Esophagus squamous epithelium (tissue), 5 donors: ENCODE data around the gene PRPF4. TPM values are rescaled to one million over a fixed set of nuclear protein-coding genes. Genes with fewer than 3 reads are reported as not detected.

Experiments
- DNase-seq: peaks from one replicate; lab custom pipeline; 2025; lab: John Stamatoyannopoulos, UW
- H3K27ac ChIP-seq, 4 donors: fragments of 200-600 bp; sonication (generic); one replicate each; pipeline ENCODE4 v1.5.1; 2016 to 2019; ENCODE audit warnings: mild to moderate bottlenecking in 1 of 4
- H3K27me3 ChIP-seq, 4 donors: fragments of 200-600 bp; sonication (generic); 1 replicate in 3 of 4; 2 replicates in 1 of 4; pipeline versions ENCODE4 v1.5.1 to v1.6.0; 2017 to 2021; ENCODE audit warnings: antibody characterized with exemption in 1 of 4
- H3K36me3 ChIP-seq, 3 donors: fragments of 200-600 bp; sonication (generic); one replicate each; pipeline ENCODE4 v1.5.1; 2016 to 2019
- H3K4me1 ChIP-seq, 3 donors: fragments of 200-600 bp; sonication (generic); one replicate each; pipeline ENCODE4 v1.5.1; 2017 to 2019
- H3K4me3 ChIP-seq, 4 donors: fragments of 200-600 bp; sonication (generic); 1 replicate in 3 of 4; 2 replicates in 1 of 4; pipeline ENCODE4 v1.5.1; 2016 to 2019; ENCODE audit warnings: mild to moderate bottlenecking in 2 of 4, moderate library complexity in 1 of 4
- H3K9me3 ChIP-seq, 3 donors: fragments of 200-600 bp; sonication (generic); one replicate each; pipeline ENCODE4 v1.5.1; 2016 to 2019
- POLR2A ChIP-seq, 4 donors: fragments of 450-650 bp; IDR thresholded peaks; one replicate each; pipeline ENCODE4 v1.6.1; 2017; ENCODE audit warnings: antibody characterized with exemption in 4 of 4, mild to moderate bottlenecking in 4 of 4, moderate library complexity in 3 of 4
- WGBS, 2 donors: methylation state at CpG; one replicate each; pipeline ENCODE4 v1.1.5; 2018; 5-methylcytosine and 5-hydroxymethylcytosine counted together
- intact Hi-C: fragments of 100-400 bp; cut with DNase I; formaldehyde crosslinking; loops from one replicate; pipeline ENCODE4 v1.15.0; 2022
- total RNA-seq, 4 donors: library from RNA; depleted of rRNA; stranded (reverse); fragments of >200 nt; gene quantifications; one replicate each; pipeline ENCODE4 v1.1.0, GENCODE V29; 2016
- TF ChIP-seq, protein P1 (sequence below), 6 experiments: fragments of 450-650 bp in 4 of 6; fragments of 200-600 bp in 2 of 6; sonication (generic) in 2 of 6; IDR thresholded peaks; one replicate each; pipeline ENCODE4 v1.5.1; 2016 to 2019; ENCODE audit warnings: antibody characterized with exemption in 6 of 6, mild to moderate bottlenecking in 4 of 6, moderate library complexity in 4 of 6
- donor health status: DM: yes; HTN: yes; CAD: no.

Gene PRPF4
- total RNA-seq, 4 donors from 2014 or later, result 11.4 to 19.0 (median 17.4) TPM

GRCh38 chr9:113255438-113255837, 20.0 kb upstream of the PRPF4 start:
- peaks cover 0 to 54% (median 7%) of the 10 kb centered on the region in 3 donors for H3K36me3 ChIP-seq
- H3K9me3 ChIP-seq, result no peaks in the 10 kb centered on the region
- TF ChIP-seq, protein P1, sequence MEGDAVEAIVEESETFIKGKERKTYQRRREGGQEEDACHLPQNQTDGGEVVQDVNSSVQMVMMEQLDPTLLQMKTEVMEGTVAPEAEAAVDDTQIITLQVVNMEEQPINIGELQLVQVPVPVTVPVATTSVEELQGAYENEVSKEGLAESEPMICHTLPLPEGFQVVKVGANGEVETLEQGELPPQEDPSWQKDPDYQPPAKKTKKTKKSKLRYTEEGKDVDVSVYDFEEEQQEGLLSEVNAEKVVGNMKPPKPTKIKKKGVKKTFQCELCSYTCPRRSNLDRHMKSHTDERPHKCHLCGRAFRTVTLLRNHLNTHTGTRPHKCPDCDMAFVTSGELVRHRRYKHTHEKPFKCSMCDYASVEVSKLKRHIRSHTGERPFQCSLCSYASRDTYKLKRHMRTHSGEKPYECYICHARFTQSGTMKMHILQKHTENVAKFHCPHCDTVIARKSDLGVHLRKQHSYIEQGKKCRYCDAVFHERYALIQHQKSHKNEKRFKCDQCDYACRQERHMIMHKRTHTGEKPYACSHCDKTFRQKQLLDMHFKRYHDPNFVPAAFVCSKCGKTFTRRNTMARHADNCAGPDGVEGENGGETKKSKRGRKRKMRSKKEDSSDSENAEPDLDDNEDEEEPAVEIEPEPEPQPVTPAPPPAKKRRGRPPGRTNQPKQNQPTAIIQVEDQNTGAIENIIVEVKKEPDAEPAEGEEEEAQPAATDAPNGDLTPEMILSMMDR (IDR thresholded peaks at IDR 0.05), result no peak
- no peak for TF ChIP-seq POLR2A (IDR thresholded peaks at IDR 0.05)
- DNase-seq, result no peak
- no peaks in the 10 kb centered on the region for H3K27me3 ChIP-seq
- H3K4me3 ChIP-seq, result no peak overlapping the region
- intact Hi-C loops, result no loop called here
- H3K27ac ChIP-seq, result no peak overlapping the region
- H3K4me1 ChIP-seq, result no peaks in the 10 kb centered on the region
- 78 to 79% methylated on average over 6 of the region's 6 CpGs for WGBS, 2 donors

DNA sequence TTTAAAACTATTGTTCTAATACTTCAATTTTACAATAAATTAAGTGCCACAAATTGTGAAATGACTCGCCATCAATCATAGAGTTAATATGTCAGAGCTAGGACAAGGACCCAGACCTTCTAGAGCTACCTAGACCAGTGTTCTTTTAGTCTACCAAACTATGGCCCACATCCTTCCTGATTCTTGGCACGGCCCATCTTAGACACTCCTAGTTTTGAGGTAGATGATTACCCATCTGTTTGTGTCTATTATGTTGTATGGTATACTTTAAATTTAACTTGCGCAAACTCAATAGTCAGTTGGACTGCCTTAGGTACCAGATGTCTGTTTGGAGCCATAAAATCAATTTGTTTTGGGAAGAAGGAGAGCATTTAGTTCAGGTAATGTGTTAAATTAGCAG, 17.6 kb upstream of the PRPF4 start:
- Histone ChIP-seq H3K36me3 (peaks cover 0 to 78% (median 7%) of the 10 kb centered on the region in 3 donors), H3K27ac (no peak overlapping the region), H3K4me3 (no peak overlapping the region), H3K9me3 (no peaks in the 10 kb centered on the region), H3K27me3 (no peaks in the 10 kb centered on the region), H3K4me1 (no peaks in the 10 kb centered on the region)
- no peak for TF ChIP-seq POLR2A (IDR thresholded peaks at IDR 0.05)
- TF ChIP-seq, protein P1 (IDR thresholded peaks at IDR 0.05), result no peak
- intact Hi-C loops, result no loop called here
- DNase-seq, result no peak
- 96 to 98% methylated on average over 3 of the region's 3 CpGs for WGBS, 2 donors

- DNase-seq, result no peak
- Histone ChIP-seq H3K36me3 (peaks cover 0 to 80% (median 7%) of the 10 kb centered on the region in 3 donors), H3K4me1 (no peaks in the 10 kb centered on the region), H3K27me3 (no peaks in the 10 kb centered on the region), H3K9me3 (no peaks in the 10 kb centered on the region), H3K27ac (no peak overlapping the region), H3K4me3 (no peak overlapping the region)
- TF ChIP-seq, protein P1 (IDR thresholded peaks at IDR 0.05), result no peak
- no peak for TF ChIP-seq POLR2A (IDR thresholded peaks at IDR 0.05)
- 76% methylated on average over 1 of the region's 1 CpG for WGBS, 2 donors
- intact Hi-C loops, result no loop called here
Measured at GRCh38 chr9:113258282-113258681, 17.2 kb upstream of the PRPF4 start.

- Histone ChIP-seq H3K36me3 (peaks cover 0 to 80% (median 7%) of the 10 kb centered on the region in 3 donors), H3K4me3 (no peak overlapping the region), H3K4me1 (no peaks in the 10 kb centered on the region), H3K27ac (no peak overlapping the region), H3K27me3 (no peaks in the 10 kb centered on the region), H3K9me3 (no peaks in the 10 kb centered on the region)
- intact Hi-C loops, result no loop called here
- WGBS, 2 donors, result 50 to 80% methylated on average over 1 of the region's 1 CpG
- DNase-seq, result no peak
- TF ChIP-seq, protein P1 (IDR thresholded peaks at IDR 0.05), result no peak
- TF ChIP-seq POLR2A (IDR thresholded peaks at IDR 0.05), result no peak
Measured at GRCh38 chr9:113261917-113262671, 13.4 kb upstream of the PRPF4 start.

GRCh38 chr9:113266174-113266573, 9.3 kb upstream of the PRPF4 start:
- no peak for TF ChIP-seq POLR2A (IDR thresholded peaks at IDR 0.05)
- TF ChIP-seq, protein P1 (IDR thresholded peaks at IDR 0.05), result no peak
- 83 to 95% methylated on average over 3 of the region's 3 CpGs for WGBS, 2 donors
- Histone ChIP-seq H3K9me3 (no peaks in the 10 kb centered on the region), H3K4me1 (no peaks in the 10 kb centered on the region), H3K36me3 (peaks cover 0 to 80% (median 12%) of the 10 kb centered on the region in 3 donors), H3K27me3 (no peaks in the 10 kb centered on the region), H3K27ac (no peak overlapping the region), H3K4me3 (no peak overlapping the region)
- DNase-seq, result no peak
- intact Hi-C loops, result no loop called here
